Measurements from ENCODE around the gene C16orf74. TPM values are rescaled to one million over a fixed set of nuclear protein-coding genes. Genes with fewer than 3 reads are reported as not detected.

Gene C16orf74
- total RNA-seq, 1 donor from 2014 or later = 4.7 TPM

DNA sequence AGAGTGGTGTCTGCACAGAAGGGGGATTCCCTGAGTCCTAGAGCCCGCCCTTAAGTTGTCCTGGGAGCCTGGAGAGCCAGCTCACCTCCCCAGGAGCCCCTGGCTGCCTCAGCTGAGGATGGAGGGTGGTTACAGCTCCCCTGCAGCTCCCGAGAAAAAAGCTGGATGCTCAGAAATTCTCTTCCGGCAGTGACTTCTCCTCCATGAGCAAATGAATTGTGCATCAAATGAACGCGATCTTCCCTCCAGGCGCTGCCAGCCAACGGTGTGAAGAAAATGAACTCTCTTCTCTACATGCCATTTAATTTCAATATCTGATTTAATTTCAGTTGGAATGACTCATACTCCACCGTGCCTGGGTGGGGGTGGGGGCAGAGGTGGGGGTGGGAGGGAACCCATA is 14.3 kb upstream of the C16orf74 start:
- no peak overlapping the region for H3K27ac Mint-ChIP-seq (ENCODE audit: unreplicated experiment)
- H3K79me2 ChIP-seq (ENCODE audit: insufficient read depth, low read length) = no peaks in the 10 kb centered on the region
- no peak for TF ChIP-seq EZH2 (IDR thresholded peaks at IDR 0.05; ENCODE audit: insufficient read depth, low read length)
- TF ChIP-seq, protein P1, sequence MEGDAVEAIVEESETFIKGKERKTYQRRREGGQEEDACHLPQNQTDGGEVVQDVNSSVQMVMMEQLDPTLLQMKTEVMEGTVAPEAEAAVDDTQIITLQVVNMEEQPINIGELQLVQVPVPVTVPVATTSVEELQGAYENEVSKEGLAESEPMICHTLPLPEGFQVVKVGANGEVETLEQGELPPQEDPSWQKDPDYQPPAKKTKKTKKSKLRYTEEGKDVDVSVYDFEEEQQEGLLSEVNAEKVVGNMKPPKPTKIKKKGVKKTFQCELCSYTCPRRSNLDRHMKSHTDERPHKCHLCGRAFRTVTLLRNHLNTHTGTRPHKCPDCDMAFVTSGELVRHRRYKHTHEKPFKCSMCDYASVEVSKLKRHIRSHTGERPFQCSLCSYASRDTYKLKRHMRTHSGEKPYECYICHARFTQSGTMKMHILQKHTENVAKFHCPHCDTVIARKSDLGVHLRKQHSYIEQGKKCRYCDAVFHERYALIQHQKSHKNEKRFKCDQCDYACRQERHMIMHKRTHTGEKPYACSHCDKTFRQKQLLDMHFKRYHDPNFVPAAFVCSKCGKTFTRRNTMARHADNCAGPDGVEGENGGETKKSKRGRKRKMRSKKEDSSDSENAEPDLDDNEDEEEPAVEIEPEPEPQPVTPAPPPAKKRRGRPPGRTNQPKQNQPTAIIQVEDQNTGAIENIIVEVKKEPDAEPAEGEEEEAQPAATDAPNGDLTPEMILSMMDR (IDR thresholded peaks at IDR 0.05; ENCODE audit: insufficient read depth, low read depth, low read length) = no peak
- no peak overlapping the region for H3K4me3 Mint-ChIP-seq (ENCODE audit: unreplicated experiment)
- H3K27me3 Mint-ChIP-seq (ENCODE audit: low read depth, unreplicated experiment) = peaks cover 17% of the 10 kb centered on the region
- H3K36me3 Mint-ChIP-seq (ENCODE audit: low read depth, unreplicated experiment) = peaks cover 7% of the 10 kb centered on the region
- no peaks in the 10 kb centered on the region for H3K9me3 Mint-ChIP-seq (ENCODE audit: unreplicated experiment)
- no peaks in the 10 kb centered on the region for H3K9me3 ChIP-seq (ENCODE audit: insufficient read depth, low read depth, low read length)
- H2AFZ ChIP-seq (ENCODE audit: low read depth, low read length) = no peak overlapping the region
- no peak overlapping the region for H3K4me3 ChIP-seq (ENCODE audit: insufficient read depth, low read depth, low read length)
- DNase-seq (ENCODE audit: low read depth) (no peak), FAIRE-seq (no peak)
- H3K27me3 ChIP-seq (ENCODE audit: insufficient read depth, low read length) = peaks cover 5% of the 10 kb centered on the region
- peaks cover 10% of the 10 kb centered on the region for H3K4me1 ChIP-seq (ENCODE audit: insufficient read depth, low read length)
- no peak overlapping the region for H3K9ac ChIP-seq (ENCODE audit: low read length)
- H3K27ac ChIP-seq (ENCODE audit: low read depth, low read length) = no peak overlapping the region
- H3K4me2 ChIP-seq (ENCODE audit: low read length) = no peak overlapping the region
- H3K4me1 Mint-ChIP-seq (ENCODE audit: low read depth, unreplicated experiment) = peaks cover 11% of the 10 kb centered on the region
- no peaks in the 10 kb centered on the region for H4K20me1 ChIP-seq (ENCODE audit: insufficient read depth, low read length)
- H3K36me3 ChIP-seq (ENCODE audit: insufficient read depth, low read length) = no peaks in the 10 kb centered on the region

DNA sequence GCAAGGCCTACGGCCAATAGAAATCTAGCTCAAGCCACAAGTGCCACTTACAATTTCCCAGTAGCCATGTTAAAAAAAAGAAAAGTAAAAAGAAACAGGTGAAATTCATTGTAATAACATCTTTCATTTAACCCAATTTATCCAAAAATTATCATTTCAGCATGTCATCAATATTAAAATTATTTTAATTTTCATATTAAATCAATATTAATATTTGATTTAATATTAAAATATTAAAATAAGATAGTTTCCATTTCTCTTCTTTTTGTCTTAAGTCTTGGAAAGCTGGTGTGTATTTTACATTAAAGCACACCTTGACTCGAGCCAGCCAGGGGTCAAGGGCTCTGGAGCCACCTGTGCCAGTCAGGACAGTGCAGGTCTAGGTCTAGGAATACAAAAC is 12.7 kb upstream of the C16orf74 start:
- Mint-ChIP-seq H3K4me3 (ENCODE audit: unreplicated experiment) (peak overlapping the region; percentile 36), H3K4me1 (ENCODE audit: low read depth, unreplicated experiment) (peaks cover 11% of the 10 kb centered on the region), H3K9me3 (ENCODE audit: unreplicated experiment) (no peaks in the 10 kb centered on the region), H3K36me3 (ENCODE audit: low read depth, unreplicated experiment) (peaks cover 3% of the 10 kb centered on the region), H3K27me3 (ENCODE audit: low read depth, unreplicated experiment) (peaks cover 28% of the 10 kb centered on the region), H3K27ac (ENCODE audit: unreplicated experiment) (no peak overlapping the region)
- Histone ChIP-seq H3K79me2 (ENCODE audit: insufficient read depth, low read length) (no peaks in the 10 kb centered on the region), H3K9me3 (ENCODE audit: insufficient read depth, low read depth, low read length) (no peaks in the 10 kb centered on the region), H2AFZ (ENCODE audit: low read depth, low read length) (no peak overlapping the region), H3K27me3 (ENCODE audit: insufficient read depth, low read length) (peaks cover 5% of the 10 kb centered on the region), H4K20me1 (ENCODE audit: insufficient read depth, low read length) (no peaks in the 10 kb centered on the region), H3K4me3 (ENCODE audit: insufficient read depth, low read depth, low read length) (no peak overlapping the region), H3K4me1 (ENCODE audit: insufficient read depth, low read length) (peaks cover 10% of the 10 kb centered on the region), H3K27ac (ENCODE audit: low read depth, low read length) (no peak overlapping the region), H3K36me3 (ENCODE audit: insufficient read depth, low read length) (no peaks in the 10 kb centered on the region), H3K4me2 (ENCODE audit: low read length) (no peak overlapping the region), H3K9ac (ENCODE audit: low read length) (no peak overlapping the region)
- TF ChIP-seq, protein P1 (IDR thresholded peaks at IDR 0.05; ENCODE audit: insufficient read depth, low read depth, low read length) = no peak
- no peak for TF ChIP-seq EZH2 (IDR thresholded peaks at IDR 0.05; ENCODE audit: insufficient read depth, low read length)
- DNase-seq (ENCODE audit: low read depth) = no peak
- FAIRE-seq = no peak

DNA sequence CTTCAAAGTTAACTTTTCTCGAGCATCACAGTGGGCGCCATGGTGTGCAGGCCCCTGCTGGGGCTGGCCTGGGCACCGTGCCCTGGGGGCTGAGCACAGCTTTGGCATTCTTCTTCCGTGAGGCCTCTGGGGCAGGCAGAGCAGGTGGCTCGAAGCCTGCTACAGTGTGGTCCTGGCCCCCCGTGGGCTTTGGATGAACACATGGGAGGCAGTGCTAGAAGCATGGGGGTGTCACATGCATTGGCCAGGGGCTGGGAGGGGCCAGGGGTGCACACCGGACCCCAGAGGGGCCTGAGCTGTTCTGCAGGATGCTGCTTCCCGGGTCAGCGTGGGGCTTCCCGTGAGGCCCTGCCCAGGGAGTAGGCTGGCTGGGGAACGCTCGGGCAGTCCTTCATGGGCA is 12.1 kb upstream of the C16orf74 start:
- Mint-ChIP-seq H3K4me3 (ENCODE audit: unreplicated experiment) (no peak overlapping the region), H3K27ac (ENCODE audit: unreplicated experiment) (no peak overlapping the region), H3K9me3 (ENCODE audit: unreplicated experiment) (no peaks in the 10 kb centered on the region), H3K4me1 (ENCODE audit: low read depth, unreplicated experiment) (peaks cover 11% of the 10 kb centered on the region), H3K27me3 (ENCODE audit: low read depth, unreplicated experiment) (peaks cover 30% of the 10 kb centered on the region), H3K36me3 (ENCODE audit: low read depth, unreplicated experiment) (peaks cover 3% of the 10 kb centered on the region)
- no peak overlapping the region for H2AFZ ChIP-seq (ENCODE audit: low read depth, low read length)
- H3K4me3 ChIP-seq (ENCODE audit: insufficient read depth, low read depth, low read length) = no peak overlapping the region
- H3K27me3 ChIP-seq (ENCODE audit: insufficient read depth, low read length) = peaks cover 5% of the 10 kb centered on the region
- H3K79me2 ChIP-seq (ENCODE audit: insufficient read depth, low read length) = no peaks in the 10 kb centered on the region
- H4K20me1 ChIP-seq (ENCODE audit: insufficient read depth, low read length) = no peaks in the 10 kb centered on the region
- H3K4me1 ChIP-seq (ENCODE audit: insufficient read depth, low read length) = peaks cover 8% of the 10 kb centered on the region
- FAIRE-seq = no peak
- no peak overlapping the region for H3K9ac ChIP-seq (ENCODE audit: low read length)
- no peaks in the 10 kb centered on the region for H3K36me3 ChIP-seq (ENCODE audit: insufficient read depth, low read length)
- H3K9me3 ChIP-seq (ENCODE audit: insufficient read depth, low read depth, low read length) = no peaks in the 10 kb centered on the region
- DNase-seq (ENCODE audit: low read depth) = no peak
- H3K4me2 ChIP-seq (ENCODE audit: low read length) = no peak overlapping the region
- TF ChIP-seq EZH2 (IDR thresholded peaks at IDR 0.05; ENCODE audit: insufficient read depth, low read length) = no peak
- TF ChIP-seq, protein P1 (IDR thresholded peaks at IDR 0.05; ENCODE audit: insufficient read depth, low read depth, low read length) = no peak
- no peak overlapping the region for H3K27ac ChIP-seq (ENCODE audit: low read depth, low read length)
